Left kidney (tissue), 2 donors: ENCODE measurements around the gene VPS35. TPM values are rescaled to one million over a fixed set of nuclear protein-coding genes. Genes with fewer than 3 reads are reported as not detected.
A peak's percentile ranks its signal among the peaks of the same experiment; 100 is the strongest.
"Not testable (repeated sequence)": the region's sequence is repeated elsewhere in the genome, so short reads cannot be mapped to it uniquely, and the experiment has no call there.

ENCODE experiments used
- DNase-seq: peaks from one replicate; pipeline ENCODE4 v3.0.0-alpha.2; 2013
- polyA plus RNA-seq: library from polyadenylated mRNA; unstranded; fragments of 120-200 nt; gene quantifications from one replicate; pipeline ENCODE4 v1.2.1, GENCODE V29; 2013; ENCODE audit not compliant: insufficient read length

Gene VPS35
- polyA plus RNA-seq, 1 donor: 164 TPM

DNA sequence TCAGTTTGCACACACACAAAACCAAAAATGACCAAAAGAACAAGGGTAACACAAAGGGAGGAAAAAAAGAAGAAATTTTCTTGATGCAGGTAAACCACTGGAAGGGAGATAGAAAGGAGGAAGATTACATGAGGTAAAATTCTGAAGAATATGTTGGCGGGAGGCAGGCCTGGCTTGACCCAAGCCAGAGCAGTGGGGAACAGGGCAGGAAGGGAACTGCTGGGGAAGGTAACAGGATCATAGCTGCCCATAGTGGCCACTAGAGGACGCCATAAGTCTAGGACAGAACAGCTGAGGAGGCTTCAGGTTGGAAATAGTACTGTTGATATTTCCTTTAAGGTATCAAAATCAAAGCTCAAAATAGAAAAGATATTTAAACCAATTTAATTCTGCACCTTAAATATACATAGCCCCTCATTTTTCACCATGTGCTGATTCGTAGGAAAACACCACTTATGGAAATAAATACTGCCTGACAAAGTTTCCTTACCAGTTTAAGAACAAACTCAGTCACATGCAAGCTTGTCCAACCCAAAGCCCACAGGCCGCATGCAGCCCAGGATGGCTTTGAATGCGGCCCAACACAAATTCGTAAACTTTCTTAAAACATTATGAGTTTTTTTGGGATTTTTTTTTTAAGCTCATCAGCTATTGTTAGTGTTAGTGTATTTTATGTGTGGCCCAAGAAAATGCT lies 15.5 kb downstream of the VPS35 start:
- DNase-seq: no peak

DNA sequence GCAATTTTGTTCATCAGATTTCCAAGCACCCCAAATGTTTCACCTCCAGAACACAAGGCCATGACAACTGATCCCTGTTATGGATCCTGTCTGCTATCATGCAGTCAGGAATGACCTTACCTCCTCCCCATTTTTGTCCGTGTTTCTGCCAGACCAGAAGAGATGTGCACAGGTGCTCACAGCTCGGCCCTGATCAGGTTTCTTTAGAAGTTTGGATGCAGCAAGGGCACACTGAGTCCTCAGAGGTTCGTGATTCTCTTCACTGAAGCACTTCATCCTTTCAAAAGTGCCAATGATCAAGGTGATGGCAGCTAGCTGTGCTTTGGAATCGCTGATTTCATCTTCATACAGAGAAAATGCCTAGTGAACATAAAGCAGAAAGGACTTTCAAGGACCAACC lies 26.9 kb downstream of the VPS35 start:
- DNase-seq: no peak

DNA sequence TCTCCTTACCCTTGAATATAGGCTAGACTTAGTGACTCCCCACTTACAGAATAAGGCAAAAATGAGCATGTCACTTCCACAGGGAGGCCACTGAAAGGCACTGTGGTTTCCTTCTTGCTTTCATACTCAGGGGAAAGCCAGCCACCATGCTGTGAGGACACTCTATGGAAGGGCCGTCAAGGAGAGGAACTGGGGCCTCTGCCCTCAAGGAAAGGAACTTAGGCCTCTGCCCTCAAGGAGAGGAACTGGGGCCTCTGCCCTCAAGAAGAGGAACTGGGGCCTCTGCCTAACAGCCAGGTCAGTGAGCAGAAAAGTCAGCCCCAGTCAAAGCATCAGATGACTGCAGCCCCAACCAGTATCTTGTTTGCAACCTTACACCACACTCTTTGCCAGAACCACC lies 30.1 kb downstream of the VPS35 start:
- no peak for DNase-seq

DNA sequence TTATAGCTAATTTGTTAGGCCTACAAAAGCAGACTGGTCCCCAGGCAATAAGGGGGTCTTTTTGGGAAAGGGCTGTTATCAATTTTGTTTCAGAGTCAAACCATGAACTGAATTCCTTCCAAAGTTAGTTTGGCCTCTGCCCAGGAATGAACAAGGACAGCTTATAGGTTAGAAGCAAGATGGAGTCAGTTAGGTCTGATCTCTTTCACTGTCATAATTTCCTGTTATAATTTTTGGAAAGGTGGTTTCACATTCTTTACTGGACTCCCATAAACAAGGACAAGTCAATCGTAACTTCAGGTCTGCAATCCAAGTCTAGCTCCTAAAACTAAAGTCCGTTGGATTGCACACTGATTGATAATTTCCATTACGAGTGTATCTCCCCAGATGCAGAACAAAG lies 37.7 kb downstream of the VPS35 start:
- DNase-seq: no peak

DNA sequence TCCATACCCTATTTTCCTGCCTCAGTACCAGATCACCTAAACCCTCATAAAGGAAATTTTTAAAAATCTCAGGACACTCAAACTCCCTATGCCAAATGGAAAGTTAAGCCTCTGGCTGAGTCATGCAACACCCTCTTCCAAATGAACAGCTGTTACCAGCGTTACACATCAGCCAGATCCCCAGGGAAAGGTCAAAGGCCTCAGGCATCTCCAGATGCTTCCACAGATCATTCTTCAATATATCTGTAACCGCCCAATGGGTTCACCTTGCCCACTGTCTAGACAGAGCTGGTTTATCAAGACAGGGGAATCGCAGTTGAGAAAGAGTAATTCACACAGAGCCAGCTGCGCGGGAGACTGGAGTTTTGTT lies 38.7 kb downstream of the VPS35 start:
- DNase-seq: no peak

DNA sequence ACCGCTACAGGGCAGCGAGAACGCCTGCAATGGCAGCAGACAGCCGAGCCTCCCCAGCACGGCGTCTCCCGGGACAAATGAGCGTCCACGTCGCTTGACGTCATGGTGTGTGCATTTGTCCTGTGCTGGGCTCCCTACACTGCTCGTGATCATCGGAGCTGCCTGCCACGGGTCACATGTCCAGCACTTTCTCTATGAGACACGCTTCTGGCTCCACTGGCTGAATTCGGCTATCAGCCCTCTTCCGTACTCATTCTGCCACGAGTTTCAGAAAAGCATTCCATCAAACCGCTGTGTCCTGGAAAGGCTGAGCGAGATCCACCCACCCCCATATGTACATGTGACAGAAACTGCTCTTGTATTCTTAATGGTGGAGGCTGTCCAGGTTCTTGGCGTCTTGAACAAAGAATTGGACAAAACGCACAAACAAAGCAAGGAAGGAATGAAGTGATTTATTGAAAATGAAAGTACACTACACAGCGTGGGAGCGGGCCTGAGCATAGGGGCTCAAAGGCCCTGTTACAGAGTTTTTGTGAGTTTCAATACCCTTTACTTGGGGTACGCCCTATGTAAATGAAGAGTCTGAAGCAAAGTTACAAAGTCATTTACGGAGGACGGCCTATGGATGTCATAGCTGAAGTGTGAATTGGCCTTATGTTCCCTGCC lies 39.3 kb downstream of the VPS35 start:
- DNase-seq: no peak

DNA sequence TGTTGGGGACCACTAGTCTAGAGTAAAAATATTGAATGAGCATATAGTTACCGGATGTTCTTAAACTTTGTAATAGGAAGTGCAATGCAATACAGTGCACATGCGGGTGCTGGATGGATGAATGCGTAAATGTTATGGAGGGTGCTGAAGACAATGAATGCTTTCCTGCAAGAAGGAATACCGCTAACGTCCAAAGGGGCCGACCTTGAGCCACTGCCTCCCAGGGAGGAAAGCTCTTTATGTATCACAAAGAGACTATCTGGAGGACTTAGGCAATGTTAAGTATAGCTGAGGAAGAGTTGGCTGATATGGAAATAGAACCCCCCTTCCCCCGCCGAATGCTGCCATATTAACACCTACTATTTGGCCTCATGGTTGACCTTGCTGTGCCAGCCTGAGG lies 40.3 kb downstream of the VPS35 start:
- DNase-seq: no peak

DNA sequence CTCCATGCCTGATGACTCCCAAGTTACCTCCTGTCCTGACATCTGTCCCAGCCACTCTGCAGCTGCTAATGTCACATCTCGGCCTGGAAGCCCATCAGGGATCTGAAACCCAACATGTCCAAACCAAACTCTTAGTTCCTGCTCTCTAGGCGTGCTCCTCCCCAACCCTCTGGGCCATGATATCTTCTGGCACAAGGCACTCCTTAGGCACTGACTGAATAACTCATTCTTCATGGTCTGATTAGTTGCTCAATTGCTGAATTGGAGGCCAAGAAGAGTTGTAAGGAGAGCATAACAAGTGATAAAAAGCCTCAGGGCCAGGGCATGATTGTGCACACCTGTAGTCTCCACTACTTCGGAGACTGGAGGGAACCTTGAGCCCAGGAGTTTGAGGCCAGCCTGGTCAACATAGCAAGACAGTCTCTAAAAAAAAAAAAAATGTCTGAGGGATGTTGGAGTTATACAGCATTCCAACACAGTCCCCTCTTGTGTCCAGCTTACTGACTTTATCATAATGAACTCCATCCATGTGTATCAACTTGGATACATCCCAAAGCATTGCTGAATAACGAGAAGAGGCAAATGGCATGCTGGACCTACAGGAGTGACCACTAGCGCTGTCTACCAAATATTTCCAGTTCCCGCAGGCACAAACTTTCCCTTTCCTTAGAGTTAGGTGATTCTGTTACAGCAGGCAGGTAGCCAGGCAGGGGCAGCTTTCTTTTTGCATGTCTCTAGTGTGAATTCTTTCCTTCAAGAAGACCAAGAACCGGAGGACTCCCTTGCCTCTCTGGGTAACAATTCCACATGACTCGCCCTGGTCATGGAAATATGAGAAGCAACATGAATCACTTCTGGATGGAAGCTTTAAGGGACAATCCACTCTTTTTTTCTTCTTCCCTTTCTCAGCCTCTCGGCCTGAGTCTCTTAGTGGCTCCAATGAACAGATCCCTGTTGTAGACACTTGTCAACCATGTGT lies 49.7 kb downstream of the VPS35 start:
- DNase-seq: no peak

DNA sequence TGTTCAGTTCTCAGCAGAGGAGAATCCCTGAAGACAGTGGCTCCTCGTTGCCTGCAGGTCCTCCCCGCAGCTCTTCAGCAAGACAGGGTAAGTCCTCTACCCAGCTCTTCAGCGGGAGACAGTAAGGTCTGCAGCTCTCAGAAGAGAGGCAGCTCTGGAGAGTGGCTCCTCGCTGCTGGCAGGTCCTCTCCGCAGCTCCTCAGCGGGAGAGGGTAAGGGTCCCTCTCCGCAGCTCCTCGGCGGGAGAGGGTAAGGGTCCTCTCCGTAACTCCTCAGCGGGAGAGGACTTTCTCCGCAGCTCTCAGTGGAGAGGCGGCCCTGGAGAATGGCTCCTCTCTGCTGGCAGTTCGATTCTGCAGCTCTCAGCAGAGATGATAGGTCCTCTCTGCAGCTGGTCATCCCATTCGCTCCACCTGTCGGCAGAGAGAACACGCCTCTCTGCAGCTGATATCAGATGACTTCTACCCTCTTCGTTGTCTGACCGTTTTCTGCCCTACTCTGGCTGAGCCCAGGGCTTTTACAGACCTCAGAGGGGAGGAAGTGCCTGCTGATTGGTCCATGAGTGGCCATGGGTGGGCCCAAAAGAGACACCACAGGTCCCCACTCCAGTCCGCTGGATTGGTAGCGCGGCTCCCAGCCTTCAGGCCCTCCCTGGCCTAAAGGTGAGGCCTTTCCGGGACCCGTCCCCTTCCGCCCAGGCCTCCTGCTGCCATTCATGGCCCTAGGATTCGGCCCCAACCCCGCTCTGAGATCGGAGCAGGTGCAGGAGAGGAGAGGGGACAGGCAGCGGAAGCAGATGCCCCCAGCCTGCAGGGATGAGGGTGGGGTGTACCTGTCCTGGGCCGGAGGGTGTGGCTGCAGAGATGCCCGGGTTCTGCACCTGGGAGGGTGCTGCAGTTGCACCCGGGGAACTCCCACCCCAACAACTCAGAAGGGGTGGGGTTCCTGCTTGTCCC lies 55.9 kb downstream of the VPS35 start:
- DNase-seq: no peak

DNA sequence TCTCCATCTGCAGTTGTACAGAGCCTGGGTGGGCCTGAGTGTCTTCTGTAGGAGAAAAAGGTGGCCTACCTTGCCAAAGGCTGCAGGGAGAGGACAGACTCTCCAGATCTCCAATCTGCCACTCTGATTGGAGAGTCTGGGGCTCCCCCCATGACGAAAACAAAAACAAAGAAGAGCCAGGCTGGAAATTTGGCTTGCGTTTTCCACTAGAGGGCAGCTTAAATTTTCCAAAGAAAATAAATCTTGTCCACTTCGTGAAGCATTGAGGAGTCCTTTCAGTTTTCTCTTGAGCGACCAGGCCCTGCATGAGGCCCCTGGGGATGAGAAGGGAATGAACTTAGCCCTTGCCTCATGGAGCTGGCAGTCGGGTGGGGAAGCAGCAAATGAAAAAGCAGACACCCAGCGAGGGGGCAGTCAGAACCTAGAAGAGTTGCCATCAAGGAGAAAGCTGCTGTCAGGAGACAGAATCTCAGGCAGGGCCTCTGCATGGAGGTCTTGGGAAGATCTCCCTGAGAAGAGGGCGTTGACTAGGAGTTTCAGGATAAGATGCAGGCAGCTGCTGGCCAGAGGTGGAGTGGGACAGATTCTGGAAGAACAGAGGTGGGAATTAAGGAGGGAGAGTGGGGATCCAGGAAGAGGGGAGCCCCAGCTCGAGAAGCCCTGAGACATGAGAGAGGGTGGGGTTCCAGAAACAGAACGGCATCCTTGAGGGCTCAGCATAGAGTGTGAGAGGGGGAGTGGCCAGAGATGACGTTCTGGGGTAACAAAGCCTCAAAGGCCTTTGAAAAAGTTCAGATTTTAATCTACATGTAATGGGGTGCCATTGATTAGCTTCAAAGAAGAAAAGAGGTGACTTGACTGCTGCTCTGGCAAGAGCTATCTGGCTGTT lies 59.4 kb downstream of the VPS35 start:
- DNase-seq: peak; percentile 13

DNA sequence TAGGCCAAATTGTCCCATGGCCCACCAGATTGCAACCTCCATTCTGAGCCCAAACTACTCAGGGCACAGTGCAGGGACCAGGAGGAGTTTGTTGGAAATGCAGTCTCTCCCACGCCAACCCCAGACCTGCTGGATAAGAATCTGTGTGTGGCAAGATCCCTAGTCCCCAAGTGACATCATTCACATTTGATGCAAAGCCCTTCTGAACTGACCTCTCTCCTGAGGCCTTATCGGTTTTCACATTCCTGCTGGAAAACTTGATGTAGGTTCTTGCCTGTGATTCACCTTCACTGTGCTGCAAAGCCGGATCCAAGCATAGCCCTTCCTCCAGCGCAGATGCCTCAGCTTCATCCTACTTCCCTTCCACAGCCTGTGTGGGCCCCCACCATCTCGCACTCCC lies 61.2 kb downstream of the VPS35 start:
- no peak for DNase-seq

DNA sequence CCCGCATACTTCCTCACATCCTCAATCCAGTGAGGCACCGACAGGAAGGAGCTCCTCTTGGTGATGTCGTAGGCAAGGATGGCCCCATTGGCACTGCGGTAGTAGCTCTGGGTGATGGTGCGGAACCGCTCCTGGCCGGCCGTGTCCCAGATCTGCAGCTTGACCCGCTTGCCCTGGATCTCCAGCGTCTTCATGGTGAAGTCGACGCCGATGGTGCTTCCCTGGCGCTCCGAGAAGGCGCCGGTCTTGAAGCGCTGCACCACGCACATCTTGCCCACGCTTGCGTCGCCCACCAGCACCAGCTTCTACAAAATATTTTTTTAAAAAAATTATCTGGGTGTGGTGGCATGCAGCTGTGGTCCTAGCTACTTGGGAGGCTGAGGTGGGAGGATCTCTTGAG lies 62.3 kb downstream of the VPS35 start:
- not testable (repeated sequence) for DNase-seq

DNA sequence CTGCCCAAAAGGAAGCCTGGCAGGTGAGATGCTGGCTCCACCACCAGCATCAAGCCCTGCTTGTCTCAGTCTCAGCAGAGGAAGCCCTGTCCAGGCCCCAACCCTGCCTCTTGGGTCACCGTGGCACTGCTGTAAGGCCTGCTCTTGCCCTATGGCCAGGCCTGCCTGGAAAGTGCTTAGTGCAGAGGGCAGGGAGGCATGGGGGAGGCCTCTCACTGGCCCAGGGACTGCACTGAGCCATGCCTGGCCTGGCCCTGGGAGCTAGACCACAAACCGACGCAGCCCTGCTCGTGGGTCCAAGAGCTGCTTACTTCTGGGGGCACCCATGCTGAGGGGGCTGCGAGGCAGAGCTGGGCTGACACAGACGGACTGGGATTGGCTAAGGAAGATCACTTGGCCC lies 64.1 kb downstream of the VPS35 start:
- not testable (repeated sequence) for DNase-seq

DNA sequence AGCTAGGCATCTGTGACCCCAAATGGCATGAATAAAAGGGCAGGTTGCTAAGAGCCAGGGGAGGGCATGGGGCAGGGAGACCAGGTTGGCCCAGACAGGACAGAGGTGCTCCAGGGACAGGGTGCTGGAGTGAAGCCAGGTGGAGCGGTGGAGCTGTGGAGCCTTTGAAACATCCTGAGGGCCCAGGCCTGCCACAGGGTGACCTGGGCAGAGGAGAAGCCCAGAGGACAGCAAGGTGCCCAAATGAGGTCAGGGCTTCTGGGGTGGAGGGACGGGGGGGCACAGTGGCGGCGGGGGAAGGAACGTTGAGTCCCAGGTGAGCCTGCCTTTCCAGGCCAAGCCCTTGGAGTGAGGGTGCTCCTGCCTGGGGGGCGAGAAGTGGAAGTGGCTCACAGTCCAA lies 65.3 kb downstream of the VPS35 start:
- not testable (repeated sequence) for DNase-seq

DNA sequence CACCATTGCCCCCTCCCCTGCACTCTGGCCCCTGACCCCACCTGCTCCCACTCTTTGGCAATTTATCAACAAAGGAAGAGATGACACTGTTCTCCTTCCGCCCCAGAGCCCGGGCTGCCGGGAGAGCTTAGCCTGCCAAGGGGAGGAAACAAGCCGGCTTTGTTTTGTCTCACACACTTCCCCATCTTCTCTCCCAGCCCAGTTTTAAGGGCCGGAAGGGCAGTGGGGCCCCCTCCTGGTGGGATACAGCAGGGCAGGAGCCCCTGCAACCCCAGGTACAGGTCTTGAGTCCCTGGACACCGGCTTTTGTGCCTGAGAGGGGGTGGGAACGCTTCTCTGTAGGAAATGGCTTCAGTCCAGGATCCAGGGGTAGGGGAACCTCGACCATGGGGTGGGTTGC lies 65.7 kb downstream of the VPS35 start:
- not testable (repeated sequence) for DNase-seq

DNA sequence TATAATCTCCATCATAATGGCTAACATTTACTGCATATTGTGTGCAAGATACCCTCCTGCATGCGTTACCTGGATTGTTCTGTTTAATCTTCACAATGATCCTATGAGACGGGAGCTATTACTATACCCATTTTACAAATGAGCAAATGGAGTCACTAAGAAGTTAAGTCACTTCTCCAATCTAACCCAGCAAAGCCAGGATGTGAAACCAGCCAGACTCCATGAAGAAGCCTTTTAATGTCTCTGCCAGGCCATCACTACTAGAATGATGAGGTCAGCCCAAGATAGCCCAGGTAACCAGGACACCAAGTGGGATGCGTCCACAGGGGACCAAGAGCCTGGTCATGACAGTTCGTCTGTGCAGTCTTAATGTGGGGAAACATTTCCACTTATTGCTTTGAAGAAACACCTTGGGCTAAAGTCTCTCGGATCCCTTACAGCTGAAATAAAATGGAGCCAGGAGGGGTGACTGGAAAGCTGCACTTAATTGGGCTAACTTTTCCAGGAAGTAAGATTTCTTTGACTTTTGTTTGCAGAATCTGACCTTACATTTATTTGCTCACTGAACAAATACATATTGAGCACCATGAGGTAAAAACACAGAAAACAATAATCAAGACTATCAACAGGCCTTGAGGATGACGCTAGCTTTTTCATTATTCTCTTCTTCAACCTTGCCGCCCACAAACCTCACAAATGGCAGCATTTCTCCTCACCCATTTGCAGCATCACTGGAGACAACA lies 66.9 kb downstream of the VPS35 start:
- no peak for DNase-seq

DNA sequence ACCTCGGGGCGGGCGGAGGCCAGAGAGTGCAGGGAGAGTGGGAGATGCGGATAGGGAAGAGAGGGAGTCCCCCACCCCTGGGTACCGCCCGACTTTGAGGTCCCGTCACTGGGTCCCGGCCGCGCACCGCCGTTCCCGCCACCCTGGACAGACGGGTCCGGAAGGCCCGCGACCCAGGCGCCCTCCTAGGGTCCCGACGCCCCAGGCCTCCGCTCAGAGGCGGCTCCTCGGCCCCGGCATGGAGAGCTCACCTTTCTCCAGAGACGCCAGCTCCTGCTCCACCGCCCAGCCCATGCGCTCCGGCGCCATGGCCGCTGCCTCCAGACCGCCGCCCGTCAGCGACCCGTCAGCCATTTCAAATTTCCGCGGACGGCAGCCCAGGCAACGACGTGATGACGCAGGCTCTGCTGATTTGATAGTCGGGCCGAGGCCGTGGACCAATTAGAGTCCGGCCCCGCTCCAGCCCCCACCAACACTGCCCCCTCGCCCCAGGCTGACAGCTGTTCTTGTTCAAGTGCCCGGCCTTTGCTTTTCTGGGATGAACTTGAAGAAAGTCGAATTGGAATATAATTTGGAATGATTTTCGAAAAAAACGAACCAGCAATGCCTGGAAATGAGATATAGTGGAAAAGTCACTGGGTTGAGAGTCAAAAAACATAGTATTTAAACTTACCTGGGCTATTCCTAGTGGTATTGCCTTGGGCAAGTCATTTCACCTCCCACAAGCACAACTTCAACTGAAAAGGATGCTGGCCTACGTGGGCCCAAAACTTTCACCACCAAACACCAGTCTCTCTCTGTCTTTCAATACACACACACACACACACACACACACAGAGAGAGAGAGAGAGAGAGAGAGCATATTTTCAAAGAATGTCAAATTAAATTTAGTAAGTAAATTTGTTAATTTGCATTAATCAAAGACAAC lies 67.7 kb downstream of the VPS35 start, which contains the start of gene SHCBP1:
Gene SHCBP1 (minus strand): TSS at position 374 of the 928 bp plus-strand sequence. CDS start 20 bp downstream, at position 354.
- DNase-seq: peak; percentile 84

DNA sequence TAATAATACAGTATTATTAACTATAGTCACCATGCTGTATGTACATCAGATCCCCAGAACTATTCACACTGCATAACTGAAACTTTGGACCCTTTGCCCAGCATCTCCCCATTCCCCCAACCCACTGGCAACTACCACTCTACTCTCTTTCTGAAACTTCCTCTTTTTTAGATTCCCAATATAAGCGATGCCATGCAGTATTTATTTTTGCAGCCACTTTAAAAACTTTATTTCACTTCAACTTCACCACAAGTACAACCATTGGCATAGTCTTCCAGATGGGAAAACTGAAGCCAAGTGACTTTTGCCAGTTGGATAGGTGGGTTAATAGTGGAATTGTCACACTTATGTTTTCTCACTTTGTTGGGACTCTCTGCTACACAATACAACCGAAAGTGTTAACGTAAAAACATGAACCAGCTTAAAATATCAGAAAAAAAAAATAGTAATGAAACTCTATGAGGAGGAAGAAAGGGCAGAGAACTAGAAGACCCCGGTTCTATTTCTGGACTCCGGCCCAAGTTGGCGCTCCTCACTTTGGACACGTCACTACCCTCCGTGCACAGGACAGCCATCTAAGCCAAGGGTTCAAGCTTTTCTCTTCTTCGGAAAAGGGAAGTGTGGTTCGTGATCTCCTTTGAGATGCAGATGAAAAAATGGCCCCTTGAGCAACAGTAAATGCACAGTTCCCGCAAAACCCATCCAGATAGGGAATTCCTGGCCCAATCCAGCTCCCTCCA lies 68.5 kb downstream of the VPS35 start:
- DNase-seq: no peak
